WTC11 (cell line): ENCODE data around the gene ERVK3-1. TPM values are rescaled to one million over a fixed set of nuclear protein-coding genes. Genes with fewer than 3 reads are reported as not detected.

Experiments
- ATAC-seq: fragments of 200-7000 bp; cut with Tn5 transposase; 2 replicates; pipeline ENCODE4 v1.10.0; 2021; ENCODE audit warnings: mild to moderate bottlenecking, moderate library complexity
- CTCF ChIA-PET: fragments of 300-600 bp; sonication (Branson Sonifier 250); formaldehyde crosslinking; loops from one replicate; lab custom pipeline; 2021; ENCODE audit warnings: antibody characterized with exemption; lab: Charles Lee
- POLR2A ChIA-PET: fragments of 350-600 bp; sonication (Branson Sonifier 250); formaldehyde crosslinking; loops from one replicate; lab custom pipeline; 2021; ENCODE audit warnings: antibody characterized with exemption; lab: Charles Lee
- DNase-seq: peaks from one replicate; pipeline ENCODE4 v3.0.0; 2021; ENCODE audit warnings: low spot score
- H3K27ac Mint-ChIP-seq: 2 replicates; pipeline ENCODE4 v1.8.0; 2021; ENCODE audit warnings: mixed read lengths
- H3K27me3 Mint-ChIP-seq: 2 replicates; pipeline ENCODE4 v1.8.0; 2021; ENCODE audit warnings: low read depth, mild to moderate bottlenecking, moderate library complexity, mixed read lengths
- H3K36me3 Mint-ChIP-seq: 2 replicates; pipeline ENCODE4 v1.8.0; 2021; ENCODE audit warnings: mixed read lengths
- H3K4me1 Mint-ChIP-seq: 2 replicates; pipeline ENCODE4 v1.8.0; 2022; ENCODE audit warnings: mixed read lengths
- H3K4me3 Mint-ChIP-seq: 2 replicates; pipeline ENCODE4 v1.8.0; 2021; ENCODE audit warnings: mild to moderate bottlenecking, moderate library complexity, mixed read lengths
- H3K9me3 Mint-ChIP-seq: 2 replicates; pipeline ENCODE4 v1.8.0; 2021; ENCODE audit warnings: mixed read lengths
- ESRRA ChIP-seq: sonication (generic); formaldehyde crosslinking; IDR thresholded peaks from 2 replicates; pipeline ENCODE4 v1.8.1; 2022; ENCODE audit warnings: mild to moderate bottlenecking, missing genetic modification reagents, borderline replicate concordance
- FOXJ3 ChIP-seq: sonication (generic); formaldehyde crosslinking; IDR thresholded peaks from 2 replicates; pipeline ENCODE4 v1.9.0; 2021; ENCODE audit warnings: missing genetic modification reagents, mild to moderate bottlenecking, borderline replicate concordance
- JUN ChIP-seq: sonication (generic); formaldehyde crosslinking; IDR thresholded peaks from 2 replicates; pipeline ENCODE4 v1.8.0; 2023; ENCODE audit warnings: mild to moderate bottlenecking, missing genetic modification reagents
- NR2C2 ChIP-seq: sonication (generic); formaldehyde crosslinking; IDR thresholded peaks from 2 replicates; pipeline ENCODE4 v1.8.0; 2022; ENCODE audit warnings: mild to moderate bottlenecking, missing genetic modification reagents
- OVOL2 ChIP-seq: fragments of 250-450 bp; sonication (Bioruptor Pico); IDR thresholded peaks from 2 replicates; pipeline ENCODE4 v1.9.0; 2021; ENCODE audit warnings: mild to moderate bottlenecking, borderline replicate concordance
- PRRX2 ChIP-seq: fragments of 250-450 bp; sonication (Bioruptor Pico); IDR thresholded peaks from 2 replicates; pipeline ENCODE4 v1.8.0; 2021; ENCODE audit warnings: mild to moderate bottlenecking
- RELA ChIP-seq: sonication (generic); formaldehyde crosslinking; IDR thresholded peaks from 2 replicates; pipeline ENCODE4 v1.8.1; 2022; ENCODE audit warnings: missing genetic modification reagents, mild to moderate bottlenecking, borderline replicate concordance
- TCF7 ChIP-seq: sonication (generic); formaldehyde crosslinking; IDR thresholded peaks from 2 replicates; pipeline ENCODE4 v1.8.0; 2022; ENCODE audit warnings: mild to moderate bottlenecking, low read depth, missing genetic modification reagents, moderate library complexity
- ZBTB21 ChIP-seq: sonication (generic); formaldehyde crosslinking; IDR thresholded peaks from 2 replicates; pipeline ENCODE4 v1.8.1; 2023; ENCODE audit warnings: mild to moderate bottlenecking, missing genetic modification reagents, borderline replicate concordance
- ZNF121 ChIP-seq: sonication (generic); formaldehyde crosslinking; IDR thresholded peaks from 2 replicates; pipeline ENCODE4 v1.8.0; 2023; ENCODE audit warnings: missing genetic modification reagents
- ZNF317 ChIP-seq: sonication (generic); formaldehyde crosslinking; IDR thresholded peaks from 2 replicates; pipeline ENCODE4 v1.8.1; 2023; ENCODE audit warnings: low read depth, mild to moderate bottlenecking, moderate library complexity, missing genetic modification reagents, borderline replicate concordance
- total RNA-seq: library from RNA; stranded (reverse); gene quantifications from 3 replicates; pipeline ENCODE4 v1.2.3, GENCODE V29; 2021
- TF ChIP-seq, protein P1 (sequence below): fragments of 250-450 bp; sonication (Bioruptor Pico); IDR thresholded peaks from 2 replicates; pipeline ENCODE4 v1.9.0; 2021; ENCODE audit warnings: mild to moderate bottlenecking, borderline replicate concordance
- TF ChIP-seq, protein P2 (sequence below): fragments of 250-450 bp; sonication (Bioruptor Pico); IDR thresholded peaks from 2 replicates; pipeline ENCODE4 v1.9.0; 2021; ENCODE audit warnings: moderate library complexity, mild to moderate bottlenecking, inconsistent platforms, borderline replicate concordance
- TF ChIP-seq, protein P3 (sequence below): sonication (generic); formaldehyde crosslinking; IDR thresholded peaks from 2 replicates; pipeline ENCODE4 v1.8.1; 2023; ENCODE audit warnings: mild to moderate bottlenecking, moderate library complexity, missing genetic modification reagents
- TF ChIP-seq, protein P4 (sequence below): sonication (generic); formaldehyde crosslinking; IDR thresholded peaks from 2 replicates; pipeline ENCODE4 v1.8.1; 2022; ENCODE audit warnings: mild to moderate bottlenecking, moderate library complexity, missing genetic modification reagents
- TF ChIP-seq, protein P5 (sequence below): sonication (generic); formaldehyde crosslinking; IDR thresholded peaks from 2 replicates; pipeline ENCODE4 v1.8.1; 2023; ENCODE audit warnings: mild to moderate bottlenecking, missing genetic modification reagents
- TF ChIP-seq, protein P6 (sequence below): sonication (generic); formaldehyde crosslinking; IDR thresholded peaks from 2 replicates; pipeline ENCODE4 v1.8.1; 2022; ENCODE audit warnings: mild to moderate bottlenecking, missing genetic modification reagents, moderate library complexity, borderline replicate concordance
- TF ChIP-seq, protein P7 (sequence below): sonication (generic); formaldehyde crosslinking; IDR thresholded peaks from 2 replicates; pipeline ENCODE4 v1.8.1; 2023; ENCODE audit warnings: mild to moderate bottlenecking, missing genetic modification reagents, moderate library complexity

The ERVK3-1 gene
- total RNA-seq, 1 experiment from 2014 or later: 26.0 TPM

DNA sequence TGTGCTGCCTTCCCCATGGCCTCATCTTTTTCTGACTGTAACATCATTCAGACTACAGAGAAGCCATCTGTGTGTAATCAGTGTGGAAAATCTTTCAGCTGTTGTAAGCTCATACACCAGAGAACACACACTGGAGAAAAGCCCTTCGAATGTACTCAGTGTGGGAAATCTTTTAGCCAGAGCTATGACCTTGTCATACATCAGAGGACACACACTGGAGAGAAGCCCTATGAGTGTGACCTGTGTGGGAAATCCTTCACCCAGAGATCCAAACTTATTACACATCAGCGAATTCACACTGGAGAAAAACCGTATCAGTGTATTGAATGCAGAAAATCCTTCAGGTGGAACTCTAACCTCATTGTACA, 43.6 kb upstream of the ERVK3-1 start (continued):
- TF ChIP-seq, protein P1, sequence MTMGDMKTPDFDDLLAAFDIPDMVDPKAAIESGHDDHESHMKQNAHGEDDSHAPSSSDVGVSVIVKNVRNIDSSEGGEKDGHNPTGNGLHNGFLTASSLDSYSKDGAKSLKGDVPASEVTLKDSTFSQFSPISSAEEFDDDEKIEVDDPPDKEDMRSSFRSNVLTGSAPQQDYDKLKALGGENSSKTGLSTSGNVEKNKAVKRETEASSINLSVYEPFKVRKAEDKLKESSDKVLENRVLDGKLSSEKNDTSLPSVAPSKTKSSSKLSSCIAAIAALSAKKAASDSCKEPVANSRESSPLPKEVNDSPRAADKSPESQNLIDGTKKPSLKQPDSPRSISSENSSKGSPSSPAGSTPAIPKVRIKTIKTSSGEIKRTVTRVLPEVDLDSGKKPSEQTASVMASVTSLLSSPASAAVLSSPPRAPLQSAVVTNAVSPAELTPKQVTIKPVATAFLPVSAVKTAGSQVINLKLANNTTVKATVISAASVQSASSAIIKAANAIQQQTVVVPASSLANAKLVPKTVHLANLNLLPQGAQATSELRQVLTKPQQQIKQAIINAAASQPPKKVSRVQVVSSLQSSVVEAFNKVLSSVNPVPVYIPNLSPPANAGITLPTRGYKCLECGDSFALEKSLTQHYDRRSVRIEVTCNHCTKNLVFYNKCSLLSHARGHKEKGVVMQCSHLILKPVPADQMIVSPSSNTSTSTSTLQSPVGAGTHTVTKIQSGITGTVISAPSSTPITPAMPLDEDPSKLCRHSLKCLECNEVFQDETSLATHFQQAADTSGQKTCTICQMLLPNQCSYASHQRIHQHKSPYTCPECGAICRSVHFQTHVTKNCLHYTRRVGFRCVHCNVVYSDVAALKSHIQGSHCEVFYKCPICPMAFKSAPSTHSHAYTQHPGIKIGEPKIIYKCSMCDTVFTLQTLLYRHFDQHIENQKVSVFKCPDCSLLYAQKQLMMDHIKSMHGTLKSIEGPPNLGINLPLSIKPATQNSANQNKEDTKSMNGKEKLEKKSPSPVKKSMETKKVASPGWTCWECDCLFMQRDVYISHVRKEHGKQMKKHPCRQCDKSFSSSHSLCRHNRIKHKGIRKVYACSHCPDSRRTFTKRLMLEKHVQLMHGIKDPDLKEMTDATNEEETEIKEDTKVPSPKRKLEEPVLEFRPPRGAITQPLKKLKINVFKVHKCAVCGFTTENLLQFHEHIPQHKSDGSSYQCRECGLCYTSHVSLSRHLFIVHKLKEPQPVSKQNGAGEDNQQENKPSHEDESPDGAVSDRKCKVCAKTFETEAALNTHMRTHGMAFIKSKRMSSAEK: no peak
- TF ChIP-seq, protein P2, sequence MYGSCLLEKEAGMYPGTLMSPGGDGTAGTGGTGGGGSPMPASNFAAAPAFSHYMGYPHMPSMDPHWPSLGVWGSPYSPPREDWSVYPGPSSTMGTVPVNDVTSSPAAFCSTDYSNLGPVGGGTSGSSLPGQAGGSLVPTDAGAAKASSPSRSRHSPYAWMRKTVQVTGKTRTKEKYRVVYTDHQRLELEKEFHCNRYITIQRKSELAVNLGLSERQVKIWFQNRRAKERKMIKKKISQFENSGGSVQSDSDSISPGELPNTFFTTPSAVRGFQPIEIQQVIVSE (CRISPR knock-in tag): no peak
- TF ChIP-seq FOXJ3 (no peak), TCF7 (CRISPR knock-in tag) (no peak)
- TF ChIP-seq, protein P3, sequence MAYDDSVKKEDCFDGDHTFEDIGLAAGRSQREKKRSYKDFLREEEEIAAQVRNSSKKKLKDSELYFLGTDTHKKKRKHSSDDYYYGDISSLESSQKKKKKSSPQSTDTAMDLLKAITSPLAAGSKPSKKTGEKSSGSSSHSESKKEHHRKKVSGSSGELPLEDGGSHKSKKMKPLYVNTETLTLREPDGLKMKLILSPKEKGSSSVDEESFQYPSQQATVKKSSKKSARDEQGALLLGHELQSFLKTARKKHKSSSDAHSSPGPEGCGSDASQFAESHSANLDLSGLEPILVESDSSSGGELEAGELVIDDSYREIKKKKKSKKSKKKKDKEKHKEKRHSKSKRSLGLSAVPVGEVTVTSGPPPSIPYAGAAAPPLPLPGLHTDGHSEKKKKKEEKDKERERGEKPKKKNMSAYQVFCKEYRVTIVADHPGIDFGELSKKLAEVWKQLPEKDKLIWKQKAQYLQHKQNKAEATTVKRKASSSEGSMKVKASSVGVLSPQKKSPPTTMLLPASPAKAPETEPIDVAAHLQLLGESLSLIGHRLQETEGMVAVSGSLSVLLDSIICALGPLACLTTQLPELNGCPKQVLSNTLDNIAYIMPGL (CRISPR knock-in tag): no peak

DNA sequence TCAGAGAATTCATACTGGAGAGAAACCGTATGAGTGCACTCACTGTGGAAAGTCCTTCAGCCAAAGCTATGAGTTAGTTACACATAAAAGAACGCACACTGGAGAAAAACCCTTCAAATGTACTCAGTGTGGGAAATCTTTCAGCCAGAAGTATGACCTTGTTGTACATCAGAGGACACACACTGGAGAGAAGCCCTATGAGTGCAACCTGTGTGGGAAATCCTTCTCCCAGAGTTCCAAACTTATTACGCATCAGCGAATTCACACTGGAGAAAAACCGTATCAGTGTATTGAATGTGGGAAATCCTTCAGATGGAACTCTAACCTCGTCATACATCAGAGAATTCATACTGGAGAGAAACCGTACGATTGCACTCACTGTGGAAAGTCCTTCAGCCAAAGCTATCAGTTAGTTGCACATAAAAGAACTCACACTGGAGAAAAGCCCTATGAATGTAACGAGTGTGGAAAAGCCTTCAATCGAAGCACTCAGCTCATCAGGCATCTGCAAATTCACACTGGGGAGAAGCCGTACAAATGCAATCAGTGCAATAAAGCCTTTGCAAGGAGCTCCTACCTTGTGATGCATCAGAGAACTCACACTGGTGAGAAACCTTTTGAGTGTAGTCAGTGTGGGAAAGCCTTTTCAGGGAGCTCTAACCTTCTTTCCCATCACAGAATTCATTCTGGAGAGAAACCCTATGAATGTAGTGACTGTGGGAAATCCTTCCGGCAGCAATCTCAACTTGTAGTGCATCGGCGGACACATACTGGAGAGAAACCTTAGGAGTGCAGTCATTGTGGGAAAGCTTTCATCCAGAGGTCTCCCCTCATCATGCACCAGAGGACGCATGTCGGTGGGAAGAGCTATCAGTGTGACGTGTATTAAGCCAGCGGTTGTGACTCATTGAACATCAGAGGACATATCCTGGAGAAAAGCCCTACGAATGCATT, 42.9 kb upstream of the ERVK3-1 start:
- Mint-ChIP-seq H3K4me1 (no peaks in the 10 kb centered on the region), H3K27ac (no peak overlapping the region), H3K27me3 (peaks cover 55% of the 10 kb centered on the region), H3K9me3 (peaks cover 69% of the 10 kb centered on the region), H3K4me3 (no peak overlapping the region), H3K36me3 (peaks cover 97% of the 10 kb centered on the region)
- CTCF ChIA-PET: no interaction called here
- no peak for ATAC-seq
- POLR2A ChIA-PET: interaction anchor here (1.6 kb wide), 1 partner anchor 79 kb away, joined by 4 read pairs; the partner anchor contains the start of gene ZNF274
- DNase-seq: no peak
- TF ChIP-seq PRRX2 (CRISPR knock-in tag) (no peak), ZBTB21 (CRISPR knock-in tag) (no peak), JUN (CRISPR knock-in tag) (no peak), RELA (CRISPR knock-in tag) (no peak), OVOL2 (no peak), ESRRA (CRISPR knock-in tag) (no peak), ZNF317 (CRISPR knock-in tag) (no peak), ZNF121 (no peak), NR2C2 (CRISPR knock-in tag) (no peak)
- TF ChIP-seq, protein P2 (CRISPR knock-in tag): no peak
- TF ChIP-seq, protein P4, sequence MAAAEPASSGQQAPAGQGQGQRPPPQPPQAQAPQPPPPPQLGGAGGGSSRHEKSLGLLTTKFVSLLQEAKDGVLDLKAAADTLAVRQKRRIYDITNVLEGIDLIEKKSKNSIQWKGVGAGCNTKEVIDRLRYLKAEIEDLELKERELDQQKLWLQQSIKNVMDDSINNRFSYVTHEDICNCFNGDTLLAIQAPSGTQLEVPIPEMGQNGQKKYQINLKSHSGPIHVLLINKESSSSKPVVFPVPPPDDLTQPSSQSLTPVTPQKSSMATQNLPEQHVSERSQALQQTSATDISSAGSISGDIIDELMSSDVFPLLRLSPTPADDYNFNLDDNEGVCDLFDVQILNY (CRISPR knock-in tag): no peak
- TF ChIP-seq, protein P5, sequence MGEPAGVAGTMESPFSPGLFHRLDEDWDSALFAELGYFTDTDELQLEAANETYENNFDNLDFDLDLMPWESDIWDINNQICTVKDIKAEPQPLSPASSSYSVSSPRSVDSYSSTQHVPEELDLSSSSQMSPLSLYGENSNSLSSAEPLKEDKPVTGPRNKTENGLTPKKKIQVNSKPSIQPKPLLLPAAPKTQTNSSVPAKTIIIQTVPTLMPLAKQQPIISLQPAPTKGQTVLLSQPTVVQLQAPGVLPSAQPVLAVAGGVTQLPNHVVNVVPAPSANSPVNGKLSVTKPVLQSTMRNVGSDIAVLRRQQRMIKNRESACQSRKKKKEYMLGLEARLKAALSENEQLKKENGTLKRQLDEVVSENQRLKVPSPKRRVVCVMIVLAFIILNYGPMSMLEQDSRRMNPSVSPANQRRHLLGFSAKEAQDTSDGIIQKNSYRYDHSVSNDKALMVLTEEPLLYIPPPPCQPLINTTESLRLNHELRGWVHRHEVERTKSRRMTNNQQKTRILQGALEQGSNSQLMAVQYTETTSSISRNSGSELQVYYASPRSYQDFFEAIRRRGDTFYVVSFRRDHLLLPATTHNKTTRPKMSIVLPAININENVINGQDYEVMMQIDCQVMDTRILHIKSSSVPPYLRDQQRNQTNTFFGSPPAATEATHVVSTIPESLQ (CRISPR knock-in tag): no peak
- TF ChIP-seq, protein P6, sequence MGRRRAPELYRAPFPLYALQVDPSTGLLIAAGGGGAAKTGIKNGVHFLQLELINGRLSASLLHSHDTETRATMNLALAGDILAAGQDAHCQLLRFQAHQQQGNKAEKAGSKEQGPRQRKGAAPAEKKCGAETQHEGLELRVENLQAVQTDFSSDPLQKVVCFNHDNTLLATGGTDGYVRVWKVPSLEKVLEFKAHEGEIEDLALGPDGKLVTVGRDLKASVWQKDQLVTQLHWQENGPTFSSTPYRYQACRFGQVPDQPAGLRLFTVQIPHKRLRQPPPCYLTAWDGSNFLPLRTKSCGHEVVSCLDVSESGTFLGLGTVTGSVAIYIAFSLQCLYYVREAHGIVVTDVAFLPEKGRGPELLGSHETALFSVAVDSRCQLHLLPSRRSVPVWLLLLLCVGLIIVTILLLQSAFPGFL (CRISPR knock-in tag): no peak
- TF ChIP-seq, protein P7, sequence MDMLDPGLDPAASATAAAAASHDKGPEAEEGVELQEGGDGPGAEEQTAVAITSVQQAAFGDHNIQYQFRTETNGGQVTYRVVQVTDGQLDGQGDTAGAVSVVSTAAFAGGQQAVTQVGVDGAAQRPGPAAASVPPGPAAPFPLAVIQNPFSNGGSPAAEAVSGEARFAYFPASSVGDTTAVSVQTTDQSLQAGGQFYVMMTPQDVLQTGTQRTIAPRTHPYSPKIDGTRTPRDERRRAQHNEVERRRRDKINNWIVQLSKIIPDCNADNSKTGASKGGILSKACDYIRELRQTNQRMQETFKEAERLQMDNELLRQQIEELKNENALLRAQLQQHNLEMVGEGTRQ (CRISPR knock-in tag): no peak
